K562 (cell line): Measurements from ENCODE around the gene CLCF1. TPM values are rescaled to one million over a fixed set of nuclear protein-coding genes. Genes with fewer than 3 reads are reported as not detected.

Source experiments
- BCL6 ChIP-seq: fragments of 250-450 bp; sonication (Bioruptor Pico); IDR thresholded peaks from 2 replicates; pipeline ENCODE4 v1.4.0; 2020
- CBX8 ChIP-seq: fragments of 200-600 bp; sonication (generic); IDR thresholded peaks from 2 replicates; pipeline ENCODE4 v1.6.1; 2012; ENCODE audit warnings: borderline replicate concordance, mixed run types, low read depth, mild to moderate bottlenecking, moderate library complexity, mixed read lengths, low read length, control low read depth, inconsistent platforms; ENCODE audit not compliant: poor library complexity, severe bottlenecking; ENCODE audit errors: extremely low read depth
- CEBPG ChIP-seq, 3 experiments: fragments of 200-800 bp in 1 of 3; sonication (Bioruptor generic) in 1 of 3; sonication (generic) in 1 of 3; formaldehyde crosslinking in 1 of 3; IDR thresholded peaks in 2 of 3; conservative IDR thresholded peaks in 1 of 3; 2 replicates each; pipeline versions ENCODE4 v1.6.1 to v1.8.0; 2016 to 2022; ENCODE audit warnings: missing compliant biosample characterization in 2 of 3, missing genetic modification characterization in 2 of 3, mild to moderate bottlenecking in 1 of 3, missing genetic modification reagents in 1 of 3
- HDAC2 ChIP-seq: fragments of 450-650 bp; IDR thresholded peaks from 2 replicates; pipeline ENCODE4 v1.6.1; 2016; ENCODE audit warnings: mild to moderate bottlenecking
- HDAC8 ChIP-seq: fragments of 450-650 bp; IDR thresholded peaks from 2 replicates; pipeline ENCODE4 v1.6.1; 2016; ENCODE audit warnings: mild to moderate bottlenecking, missing genetic modification characterization, moderate library complexity, missing compliant biosample characterization
- HES1 ChIP-seq: fragments of 450-650 bp; IDR thresholded peaks from 2 replicates; pipeline ENCODE4 v1.6.1; 2016; ENCODE audit warnings: low read depth, mild to moderate bottlenecking, moderate library complexity
- HINFP ChIP-seq: fragments of 450-650 bp; conservative IDR thresholded peaks from 2 replicates; pipeline ENCODE4 v1.6.1; 2016; ENCODE audit warnings: missing genetic modification characterization, low read depth, mild to moderate bottlenecking, control low read depth, missing compliant biosample characterization
- ILK ChIP-seq: fragments of 450-650 bp; IDR thresholded peaks from 2 replicates; pipeline ENCODE4 v1.6.1; 2016; ENCODE audit warnings: missing genetic modification characterization, low read depth, mild to moderate bottlenecking, missing compliant biosample characterization, moderate library complexity, borderline replicate concordance
- MTA1 ChIP-seq: fragments of 450-650 bp; IDR thresholded peaks from 2 replicates; pipeline ENCODE4 v1.6.1; 2017; ENCODE audit warnings: borderline replicate concordance
- POLR2AphosphoS2 ChIP-seq: IDR thresholded peaks from 2 replicates; pipeline ENCODE4 v1.6.1; 2012; ENCODE audit warnings: low read length, improper control_type of control experiment
- PPARD ChIP-seq: fragments of 250-450 bp; sonication (Bioruptor Pico); IDR thresholded peaks from 2 replicates; pipeline ENCODE4 v1.8.0; 2022; ENCODE audit warnings: inconsistent platforms, mild to moderate bottlenecking, moderate library complexity
- RBBP5 ChIP-seq: fragments of 200-600 bp; sonication (generic); IDR thresholded peaks from 2 replicates; pipeline ENCODE4 v1.6.1; 2012; ENCODE audit warnings: borderline replicate concordance, mild to moderate bottlenecking, low read length, control low read depth, inconsistent platforms; ENCODE audit not compliant: insufficient read depth, poor library complexity, severe bottlenecking
- SMAD4 ChIP-seq: fragments of 250-450 bp; sonication (Bioruptor Pico); conservative IDR thresholded peaks from 2 replicates; pipeline ENCODE4 v1.8.0; 2021; ENCODE audit warnings: inconsistent platforms, mild to moderate bottlenecking, moderate library complexity
- STAT5A ChIP-seq: IDR thresholded peaks from 2 replicates; pipeline ENCODE4 v1.6.1; 2012; ENCODE audit warnings: low read length, inconsistent platforms, borderline replicate concordance
- TFAP4 ChIP-seq: sonication (generic); formaldehyde crosslinking; IDR thresholded peaks from 2 replicates; pipeline ENCODE4 v1.8.0; 2022; ENCODE audit warnings: missing genetic modification reagents, mild to moderate bottlenecking, moderate library complexity, borderline replicate concordance
- ZBTB17 ChIP-seq: fragments of 450-650 bp; formaldehyde crosslinking; IDR thresholded peaks from 2 replicates; pipeline ENCODE4 v1.4.0; 2020; ENCODE audit warnings: mild to moderate bottlenecking
- ZNF121 ChIP-seq: sonication (generic); formaldehyde crosslinking; conservative IDR thresholded peaks from 2 replicates; pipeline ENCODE4 v1.8.0; 2022; ENCODE audit warnings: missing genetic modification reagents
- ZNF175 ChIP-seq: fragments of 200-800 bp; sonication (Bioruptor generic); IDR thresholded peaks from 2 replicates; pipeline ENCODE4 v1.6.1; 2016; ENCODE audit warnings: low read depth, mild to moderate bottlenecking, missing genetic modification characterization, missing compliant biosample characterization
- ZNF274 ChIP-seq: IDR thresholded peaks from 2 replicates; pipeline ENCODE4 v1.6.1; 2011; ENCODE audit warnings: low read depth, mild to moderate bottlenecking, low read length, moderate library complexity, borderline replicate concordance
- ZNF584 ChIP-seq: fragments of 200-800 bp; sonication (Bioruptor generic); IDR thresholded peaks from 2 replicates; pipeline ENCODE4 v1.6.1; 2016; ENCODE audit warnings: low read depth, mild to moderate bottlenecking, missing genetic modification characterization, missing compliant biosample characterization
- ZNF644 ChIP-seq: fragments of 200-800 bp; sonication (Bioruptor generic); IDR thresholded peaks from 2 replicates; pipeline ENCODE4 v1.6.1; 2016; ENCODE audit warnings: low read depth, missing genetic modification characterization, missing compliant biosample characterization
- polyA plus RNA-seq, 8 experiments: library from polyadenylated mRNA; depleted of rRNA in 4 of 8; stranded (reverse) in 5 of 8; unstranded in 3 of 8; fragments of >200 nt; fragmentation: Nextera tagmentation in 2 of 8; fragmentation: Illumina TruSeq in 1 of 8; extraction: Ambion mirVana in 2 of 8; extraction: Trizol in 1 of 8; gene quantifications; 2 replicates each; pipeline versions ENCODE4 v1.2.1 to v1.2.3, GENCODE V29; 2011 to 2014; ENCODE audit warnings: inconsistent platforms in 1 of 8, missing spikeins in 1 of 8
- total RNA-seq, 7 experiments: library from RNA; depleted of rRNA in 6 of 7; stranded (reverse); fragments of >200 nt in 6 of 7; fragmentation: Illumina TruSeq in 2 of 7; extraction: Trizol in 2 of 7; gene quantifications; 2 replicates each; pipeline versions ENCODE4 v1.2.1 to v1.2.3, GENCODE V29; 2011 to 2021; ENCODE audit warnings: low replicate concordance in 1 of 7

Gene CLCF1
- total and polyA plus RNA-seq, 9 of the 15 experiments (the other 6 are each of a cell fraction or from before 2014, with no cell fraction given): 0.49 to 5.8 (median 3.0) TPM

GRCh38 chr11:67347964-67348749 is 25.2 kb downstream of the CLCF1 start (continued):
- TF ChIP-seq TFAP4 (CRISPR knock-in tag) (peak; percentile 33; the same call in 1 of the 2 replicates), HES1 (peak; percentile 92), STAT5A (peak; percentile 90), HDAC2 (peak; percentile 90), ILK (tag) (no peak), ZNF121 (CRISPR knock-in tag) (no peak), SMAD4 (CRISPR knock-in tag) (peak; percentile 95), HDAC8 (no peak), MTA1 (peak; percentile 86), CBX8 (no peak), BCL6 (CRISPR knock-in tag) (peak; percentile 81; the same call in 1 of the 2 replicates), PPARD (CRISPR knock-in tag) (no peak), POLR2AphosphoS2 (no peak), ZNF175 (CRISPR knock-in tag) (peak; percentile 88), ZNF584 (CRISPR knock-in tag) (peak; percentile 89), ZNF274 (peak; percentile 81), RBBP5 (peak; percentile 62), ZNF644 (tag) (peak; percentile 93), CEBPG (CRISPR knock-in tag; IDR thresholded peaks at IDR 0.05) (no peak), CEBPG (tag; conservative IDR thresholded peaks at IDR 0.05 in 1 of 2, IDR thresholded peaks at IDR 0.05 in 1 of 2) (peak in 1 of 2 experiments; percentile 63; a peak in 3 of 4 replicates), HINFP (tag) (0 out of 2 replicates have a peak, but pooled peaks have one; percentile 20), ZBTB17 (peak; percentile 48; the same call in 1 of the 2 replicates)
